ENCODE data around the gene DDX11. TPM values are rescaled to one million over a fixed set of nuclear protein-coding genes. Genes with fewer than 3 reads are reported as not detected.
"Not testable (repeated sequence)": the region's sequence is repeated elsewhere in the genome, so short reads cannot be mapped to it uniquely, and the experiment has no call there.

DDX11 gene
- total RNA-seq, 4 donors from 2014 or later: 0.77 to 67.7 (median 15.5) TPM

DNA sequence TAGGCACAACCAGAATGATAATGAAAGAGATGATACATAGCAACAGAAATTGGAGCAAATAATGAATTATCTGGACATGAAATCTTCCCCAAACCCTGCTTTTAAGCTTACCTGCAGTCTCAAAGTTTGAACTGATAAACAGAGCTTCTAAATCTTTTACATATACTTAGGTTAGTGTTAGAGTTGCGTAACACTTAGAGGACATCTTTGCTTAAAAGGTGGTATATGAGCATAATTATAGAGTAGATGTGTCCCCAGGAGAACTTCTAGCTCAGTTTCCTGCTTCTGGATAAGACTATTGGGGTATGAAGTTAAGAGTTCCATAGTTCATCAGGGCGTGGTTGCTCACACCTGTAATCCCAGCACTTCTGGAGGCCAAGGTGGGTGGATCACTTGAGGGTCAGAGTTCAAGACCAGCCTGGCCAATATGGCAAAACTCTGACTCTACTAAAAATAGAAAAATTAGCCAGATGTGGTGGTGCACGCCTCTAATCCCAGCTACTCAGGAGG lies 41.5 kb downstream of the DDX11 start:
- H3K9me3 ChIP-seq; DNase-seq; H3K4me3 ChIP-seq; H3K36me3 ChIP-seq; H3K4me1 ChIP-seq; intact Hi-C loops (cut with DNase I; ENCODE audit: low total_unique reads); H3K27ac ChIP-seq: not testable (repeated sequence)
- H3K27me3 ChIP-seq: peaks cover 0 to 14% of the 10 kb centered on the region in 2 donors

DNA sequence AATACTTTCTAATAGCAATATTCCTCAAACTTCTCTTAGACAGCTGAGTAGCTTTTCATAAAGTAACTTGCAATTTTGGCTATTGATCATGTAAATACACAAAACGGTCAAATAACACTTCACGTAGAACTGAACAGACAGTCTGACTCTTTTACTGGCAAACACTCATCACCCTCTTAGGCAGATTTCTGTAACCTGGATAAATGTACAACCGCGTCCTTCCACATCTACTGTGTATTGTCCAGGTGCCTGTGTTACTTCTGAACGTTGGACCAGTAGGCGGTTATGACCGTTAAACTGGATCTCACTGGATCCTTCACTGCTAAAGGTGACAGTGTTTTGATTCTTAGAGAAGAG lies 43.2 kb downstream of the DDX11 start:
- H3K4me1 ChIP-seq; intact Hi-C loops (cut with DNase I; ENCODE audit: low total_unique reads); H3K27ac ChIP-seq; DNase-seq; H3K36me3 ChIP-seq; H3K9me3 ChIP-seq: not testable (repeated sequence)
- H3K4me3 ChIP-seq: peak overlapping the region in 1 of 2 donors; percentile 48
- peaks cover 0 to 14% of the 10 kb centered on the region in 2 donors for H3K27me3 ChIP-seq

GRCh38 chr12:31117203-31118011 lies 43.7 kb downstream of the DDX11 start:
- DNase-seq: peak; percentile 17 to 53
- Histone ChIP-seq H3K27ac (peak overlapping the region in 1 of 2 donors; percentile 49), H3K9me3 (no peaks in the 10 kb centered on the region), H3K36me3 (no peaks in the 10 kb centered on the region), H3K4me3 (peak overlapping the region; percentile 4 to 48), H3K27me3 (peaks cover 0 to 14% of the 10 kb centered on the region in 2 donors), H3K4me1 (peaks cover 0 to 5% of the 10 kb centered on the region in 2 donors)
- TF ChIP-seq CTCF (IDR thresholded peaks at IDR 0.05): peak in 2 of 4 experiments; percentile 15 to 48
- TF ChIP-seq POLR2A (IDR thresholded peaks at IDR 0.05): no peak
- intact Hi-C loops (cut with DNase I; ENCODE audit: low total_unique reads): no loop called here

DNA sequence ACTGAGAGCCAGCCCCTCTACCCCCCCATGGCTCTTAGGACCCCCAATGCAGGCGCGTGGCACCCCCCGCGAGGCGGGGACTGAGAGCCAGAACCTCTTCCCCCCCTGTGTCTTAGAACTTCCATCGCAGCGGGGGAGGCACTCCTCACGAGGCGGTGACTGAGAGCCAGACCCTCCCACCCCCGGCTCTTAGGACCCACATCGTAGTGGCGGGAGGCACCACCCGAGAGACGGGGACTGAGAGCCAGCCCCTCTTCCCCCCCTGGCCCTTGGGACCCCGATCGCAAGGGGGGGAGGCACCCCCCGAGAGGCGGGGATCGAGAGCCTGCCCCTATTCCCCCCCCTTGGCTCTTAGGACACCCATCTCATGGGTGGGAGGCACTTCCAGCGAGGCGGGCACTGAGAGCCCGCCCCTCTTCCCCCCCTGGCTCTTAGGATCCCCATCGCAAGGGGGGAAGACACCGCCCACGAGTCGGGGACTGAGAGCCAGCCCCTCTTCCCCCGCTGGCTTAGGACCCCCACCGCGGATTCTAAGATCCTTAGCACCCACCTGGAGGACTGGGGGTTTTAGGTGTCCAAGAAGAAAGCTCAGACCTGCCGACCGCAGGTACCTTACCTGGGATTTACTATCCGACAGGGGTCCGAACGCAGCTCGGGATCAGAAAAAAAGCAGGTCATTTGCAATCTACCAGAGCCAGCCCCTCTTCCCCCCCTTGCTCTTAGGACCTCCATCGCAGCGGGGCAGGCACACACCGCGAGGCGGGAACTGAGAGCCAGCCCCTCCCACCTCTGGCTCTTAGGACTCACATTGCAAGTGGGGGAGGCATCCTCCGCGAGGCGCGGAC lies 44.9 kb downstream of the DDX11 start:
- DNase-seq: peak; percentile 62 to 71

DNA sequence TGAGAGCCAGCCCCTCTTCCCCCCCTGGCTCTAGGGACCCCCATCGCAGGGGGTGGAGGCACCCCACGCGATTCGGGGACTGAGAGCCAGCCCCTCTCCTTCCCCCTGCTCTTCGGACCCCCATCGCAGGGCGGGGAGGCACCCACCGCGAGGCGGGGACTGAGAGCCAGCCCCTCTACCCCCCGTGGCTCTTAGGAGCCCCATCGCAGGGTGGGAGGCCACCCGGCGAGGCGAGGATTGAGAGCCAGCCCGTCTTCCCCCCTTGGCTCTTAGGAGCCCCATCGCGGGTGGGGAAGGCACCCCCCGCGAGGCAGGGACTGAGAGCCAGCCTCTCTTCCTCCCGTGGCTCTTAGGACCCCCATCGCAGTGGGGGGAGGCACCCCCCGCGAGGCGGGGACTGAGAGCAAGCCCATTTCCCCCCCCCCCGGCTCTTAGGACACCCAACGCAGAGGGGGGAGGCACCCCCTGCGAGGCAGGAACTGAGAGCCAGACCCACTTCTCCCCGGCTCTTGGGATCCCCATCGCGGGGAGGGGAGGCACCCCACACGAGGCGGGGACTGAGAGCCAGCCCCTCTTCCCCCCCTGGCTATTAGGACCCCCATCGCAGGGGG lies 45.6 kb downstream of the DDX11 start:
- DNase-seq: peak in 1 of 2 donors; percentile 16
- H3K36me3 ChIP-seq: no peaks in the 10 kb centered on the region
- H3K9me3 ChIP-seq: no peaks in the 10 kb centered on the region
- intact Hi-C loops (cut with DNase I; ENCODE audit: low total_unique reads): no loop called here
- peaks cover 0 to 5% of the 10 kb centered on the region in 2 donors for H3K4me1 ChIP-seq
- H3K27me3 ChIP-seq: peaks cover 0 to 14% of the 10 kb centered on the region in 2 donors
- H3K4me3 ChIP-seq: peak overlapping the region; percentile 21 to 48
- H3K27ac ChIP-seq: peak overlapping the region in 1 of 2 donors; percentile 76
- TF ChIP-seq CTCF (IDR thresholded peaks at IDR 0.05): no peak
- no peak for TF ChIP-seq POLR2A (IDR thresholded peaks at IDR 0.05)

More for the DNA sequence above, 44.9 kb downstream of the DDX11 start:
- peak overlapping the region; percentile 21 to 48 for H3K4me3 ChIP-seq
- peaks cover 0 to 5% of the 10 kb centered on the region in 2 donors for H3K4me1 ChIP-seq
- H3K9me3 ChIP-seq: no peaks in the 10 kb centered on the region
- H3K27ac ChIP-seq: peak overlapping the region in 1 of 2 donors; percentile 76
- H3K36me3 ChIP-seq: no peaks in the 10 kb centered on the region
- no peak for TF ChIP-seq CTCF (IDR thresholded peaks at IDR 0.05)
- intact Hi-C loops (cut with DNase I; ENCODE audit: low total_unique reads): no loop called here
- H3K27me3 ChIP-seq: peaks cover 0 to 14% of the 10 kb centered on the region in 2 donors
